A549 (cell line): ENCODE data around the gene ATP6AP1. TPM values are rescaled to one million over a fixed set of nuclear protein-coding genes. Genes with fewer than 3 reads are reported as not detected.

ENCODE experiments used
- ATAC-seq, 2 experiments: fragments of 200-7000 bp in 1 of 2; fragments of >200 bp in 1 of 2; cut with Nextera tagmentation in 1 of 2; cut with Tn5 transposase in 1 of 2; 3 replicates each; pipeline versions ENCODE4 v1.8.0 to v1.9.1; 2018 to 2020; ENCODE audit warnings: mild to moderate bottlenecking in 1 of 2, moderate library complexity in 1 of 2
- CTCF ChIA-PET: fragments of 300-600 bp; sonication (Branson Sonifier 250); formaldehyde crosslinking; extraction: SDS; loops from one replicate; lab custom pipeline; 2021; ENCODE audit warnings: antibody characterized with exemption, inconsistent platforms; lab: Yijun Ruan, JAX
- POLR2A ChIA-PET: fragments of 350-600 bp; formaldehyde crosslinking; extraction: SDS; loops from one replicate; lab custom pipeline; 2021; ENCODE audit warnings: antibody characterized with exemption, inconsistent platforms; lab: Yijun Ruan, JAX
- DNase-seq, 2 experiments: peaks; one replicate each; pipeline versions ENCODE4 v3.0.0 to v3.0.0-alpha.2; 2011 to 2016; ENCODE audit warnings: low read depth in 1 of 2, low spot score in 1 of 2
- FAIRE-seq: peaks from 2 replicates; lab custom pipeline; 2011; peaks lifted over from hg19 to GRCh38; lab: Jason Lieb, UNC
- H3K27ac ChIP-seq, 2 experiments: fragments of >200 bp; sonication (Bioruptor Twin); formaldehyde crosslinking; 3 replicates each; pipeline ENCODE4 v1.5.1; 2016 to 2017
- H3K4me1 ChIP-seq: fragments of >200 bp; sonication (Bioruptor Twin); formaldehyde crosslinking; 3 replicates; pipeline ENCODE4 v1.6.1; 2016
- H3K4me2 ChIP-seq: fragments of >200 bp; sonication (Bioruptor Twin); formaldehyde crosslinking; 3 replicates; pipeline ENCODE4 v1.6.1; 2016
- H3K4me3 ChIP-seq: fragments of >200 bp; sonication (Bioruptor Twin); formaldehyde crosslinking; 3 replicates; pipeline ENCODE4 v1.5.1; 2016
- H3K9me3 ChIP-seq: fragments of >200 bp; sonication (Bioruptor Twin); formaldehyde crosslinking; 3 replicates; pipeline ENCODE4 v1.6.1; 2016
- CEBPB ChIP-seq, 2 experiments: fragments of >200 bp in 1 of 2; sonication (Bioruptor Twin) in 1 of 2; formaldehyde crosslinking in 1 of 2; IDR thresholded peaks; 2 replicates each; pipeline ENCODE4 v1.6.1; 2012 to 2016
- CHD2 ChIP-seq: fragments of 150-350 bp; IDR thresholded peaks from 2 replicates; pipeline ENCODE4 v1.6.1; 2014; ENCODE audit warnings: low read length; ENCODE audit not compliant: partially characterized antibody
- EHMT2 ChIP-seq: fragments of 200-600 bp; sonication (generic); IDR thresholded peaks from 2 replicates; pipeline ENCODE4 v1.6.1; 2016; ENCODE audit warnings: antibody characterized with exemption, low read depth, mild to moderate bottlenecking, moderate library complexity
- ESRRA ChIP-seq: fragments of 150-350 bp; IDR thresholded peaks from 2 replicates; pipeline ENCODE4 v1.6.1; 2014; ENCODE audit warnings: mild to moderate bottlenecking, low read length, borderline replicate concordance
- FOSL2 ChIP-seq, 2 experiments: fragments of 450-650 bp in 1 of 2; fragments of >200 bp in 1 of 2; sonication (Bioruptor Twin) in 1 of 2; formaldehyde crosslinking; IDR thresholded peaks; 2 replicates each; pipeline versions ENCODE4 v1.5.0 to v1.6.1; 2016 to 2020; ENCODE audit warnings: mild to moderate bottlenecking in 1 of 2, moderate library complexity in 1 of 2
- FOXS1 ChIP-seq: fragments of 250-450 bp; sonication (Bioruptor Pico); IDR thresholded peaks from 2 replicates; pipeline ENCODE4 v1.5.0; 2020; ENCODE audit warnings: mild to moderate bottlenecking, moderate library complexity
- HDAC2 ChIP-seq: fragments of 200-600 bp; sonication (generic); IDR thresholded peaks from 2 replicates; pipeline ENCODE4 v1.6.1; 2016
- HOXB13 ChIP-seq: fragments of 250-450 bp; sonication (Bioruptor Pico); IDR thresholded peaks from 2 replicates; pipeline ENCODE4 v1.5.0; 2020; ENCODE audit warnings: low read depth, mild to moderate bottlenecking, moderate library complexity
- JUNB ChIP-seq: fragments of >200 bp; sonication (Bioruptor Twin); formaldehyde crosslinking; IDR thresholded peaks from 2 replicates; pipeline ENCODE4 v1.6.1; 2016
- KDM1A ChIP-seq: fragments of 200-600 bp; sonication (generic); IDR thresholded peaks from 2 replicates; pipeline ENCODE4 v1.6.1; 2016; ENCODE audit warnings: low read depth, mild to moderate bottlenecking
- MYC ChIP-seq: IDR thresholded peaks from 2 replicates; pipeline ENCODE4 v1.6.1; 2012; ENCODE audit warnings: mild to moderate bottlenecking, inconsistent platforms, low read length, improper control_type of control experiment, borderline replicate concordance
- NR3C1 ChIP-seq: fragments of >200 bp; sonication (Bioruptor Twin); formaldehyde crosslinking; IDR thresholded peaks from 3 replicates; pipeline ENCODE4 v1.6.1; 2017
- PHF8 ChIP-seq: fragments of 200-600 bp; sonication (generic); IDR thresholded peaks from 2 replicates; pipeline ENCODE4 v1.6.1; 2016; ENCODE audit warnings: low read depth, mild to moderate bottlenecking, antibody characterized with exemption, moderate library complexity, borderline replicate concordance
- POLR2A ChIP-seq: IDR thresholded peaks from 2 replicates; pipeline ENCODE4 v1.6.1; 2012; ENCODE audit warnings: mild to moderate bottlenecking, low read length
- RARB ChIP-seq: fragments of 250-450 bp; sonication (Bioruptor Pico); IDR thresholded peaks from 2 replicates; pipeline ENCODE4 v1.8.0; 2021; ENCODE audit warnings: mild to moderate bottlenecking, moderate library complexity
- RFX5 ChIP-seq: fragments of 450-650 bp; IDR thresholded peaks from 2 replicates; pipeline ENCODE4 v1.7.1; 2014; ENCODE audit warnings: antibody characterized with exemption, mild to moderate bottlenecking, moderate library complexity
- RNF2 ChIP-seq: fragments of 200-600 bp; sonication (generic); IDR thresholded peaks from 2 replicates; pipeline ENCODE4 v1.6.1; 2016; ENCODE audit warnings: low read depth, mild to moderate bottlenecking, antibody characterized with exemption, moderate library complexity, borderline replicate concordance
- SREBF2 ChIP-seq: fragments of 450-650 bp; IDR thresholded peaks from 2 replicates; pipeline ENCODE4 v1.6.1; 2014; ENCODE audit warnings: mild to moderate bottlenecking, moderate library complexity
- ZSCAN20 ChIP-seq: fragments of 250-450 bp; sonication (Bioruptor Pico); IDR thresholded peaks from 2 replicates; pipeline ENCODE4 v1.8.0; 2022; ENCODE audit warnings: mild to moderate bottlenecking, moderate library complexity
- WGBS: methylation state at CpG from one replicate; pipeline ENCODE4 v1.1.6; 2017; ENCODE audit errors: missing lambda C conversion rate; 5-methylcytosine and 5-hydroxymethylcytosine counted together
- polyA plus RNA-seq, 4 experiments: library from polyadenylated mRNA; depleted of rRNA in 3 of 4; stranded (reverse); fragments of >200 nt; fragmentation: RNase III in 1 of 4; extraction: RNeasy Plus Mini Kit Qiagen cat#74134 plus additional on column Dnase treatment in 1 of 4; gene quantifications; 2 replicates in 3 of 4; 3 replicates in 1 of 4; pipeline ENCODE4 v1.2.3, GENCODE V29; 2011 to 2017
- TF ChIP-seq, protein P1 (sequence below): IDR thresholded peaks from 2 replicates; pipeline ENCODE4 v1.6.1; 2012
- TF ChIP-seq, protein P2 (sequence below): IDR thresholded peaks from 2 replicates; pipeline ENCODE4 v1.6.1; 2012
- TF ChIP-seq, protein P3 (sequence below): fragments of >200 bp; sonication (Bioruptor Twin); formaldehyde crosslinking; IDR thresholded peaks from 3 replicates; pipeline ENCODE4 v1.6.1; 2016
- TF ChIP-seq, protein P4 (sequence below): fragments of >200 bp; sonication (Bioruptor Twin); formaldehyde crosslinking; IDR thresholded peaks from 3 replicates; pipeline ENCODE4 v1.5.1; 2016
- TF ChIP-seq, protein P5 (sequence below): fragments of 200-600 bp; sonication (generic); IDR thresholded peaks from 2 replicates; pipeline ENCODE4 v1.6.1; 2016; ENCODE audit warnings: antibody characterized with exemption, mild to moderate bottlenecking, moderate library complexity
- TF ChIP-seq, protein P6 (sequence below): fragments of >200 bp; sonication (Bioruptor Twin); formaldehyde crosslinking; IDR thresholded peaks from 2 replicates; pipeline ENCODE4 v1.6.1; 2016
- TF ChIP-seq, protein P7 (sequence below): fragments of 450-650 bp; IDR thresholded peaks from 2 replicates; pipeline ENCODE4 v1.6.1; 2014; ENCODE audit warnings: antibody characterized with exemption

Gene ATP6AP1
- polyA plus RNA-seq, 2 of the 4 experiments (the other 2 are of a cell fraction): 62.6 to 81.7 TPM

DNA sequence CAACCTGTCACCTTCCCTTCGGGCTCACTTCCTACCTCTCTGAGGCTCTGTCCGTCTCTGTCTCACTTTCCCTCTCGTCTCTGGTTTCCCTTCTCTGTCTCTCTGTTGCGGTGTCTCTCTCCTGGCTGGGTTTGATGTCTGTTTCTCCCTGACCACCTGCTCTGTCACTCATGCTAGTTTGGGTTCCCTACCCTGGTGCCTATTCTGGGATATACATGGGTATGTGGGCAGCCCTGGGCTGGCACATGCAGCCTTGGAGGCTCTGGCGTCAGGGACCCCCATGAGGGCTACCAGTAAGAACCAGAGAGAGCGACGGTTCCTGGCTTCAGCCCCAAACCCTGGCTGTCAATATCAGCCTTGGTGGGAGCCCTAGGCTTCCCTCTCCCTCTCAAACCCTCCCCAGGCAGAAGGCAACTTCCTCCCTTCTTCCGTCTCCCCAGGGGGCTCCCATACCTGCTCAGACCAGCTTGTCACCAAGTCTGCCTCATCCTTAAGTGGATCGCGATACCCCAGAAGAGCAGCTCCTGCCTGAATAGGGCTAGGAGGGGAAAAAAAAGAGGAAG lies 19.7 kb upstream of the ATP6AP1 start:
- Histone ChIP-seq H3K4me2 (peak overlapping the region; percentile 93), H3K9me3 (no peaks in the 10 kb centered on the region), H3K4me1 (peaks cover 28% of the 10 kb centered on the region), H3K4me3 (peak overlapping the region; percentile 47), H3K27ac (peak overlapping the region; percentile 84 to 100)
- POLR2A ChIA-PET: interaction anchor here (1.3 to 3.3 kb wide), 2 partner anchors 9 to 10 kb away, joined by 6 to 19 read pairs; partner anchors contain the start of gene RPL10
- no peak for TF ChIP-seq CEBPB (IDR thresholded peaks at IDR 0.05)
- peak; percentile 29; the same call in 1 of the 2 replicates for TF ChIP-seq PHF8
- DNase-seq (no peak), ATAC-seq (peak; percentile 1 to 6; a peak in 4 of 6 replicates), FAIRE-seq (no peak)
- 56% methylated on average over 6 of the region's 10 CpGs for WGBS
- CTCF ChIA-PET: interaction anchor here (0.9 to 3.3 kb wide), 3 partner anchors 9 to 35 kb away, joined by 3 to 21 read pairs (median 14); partner anchors contain the start of genes FLNA and RPL10

DNA sequence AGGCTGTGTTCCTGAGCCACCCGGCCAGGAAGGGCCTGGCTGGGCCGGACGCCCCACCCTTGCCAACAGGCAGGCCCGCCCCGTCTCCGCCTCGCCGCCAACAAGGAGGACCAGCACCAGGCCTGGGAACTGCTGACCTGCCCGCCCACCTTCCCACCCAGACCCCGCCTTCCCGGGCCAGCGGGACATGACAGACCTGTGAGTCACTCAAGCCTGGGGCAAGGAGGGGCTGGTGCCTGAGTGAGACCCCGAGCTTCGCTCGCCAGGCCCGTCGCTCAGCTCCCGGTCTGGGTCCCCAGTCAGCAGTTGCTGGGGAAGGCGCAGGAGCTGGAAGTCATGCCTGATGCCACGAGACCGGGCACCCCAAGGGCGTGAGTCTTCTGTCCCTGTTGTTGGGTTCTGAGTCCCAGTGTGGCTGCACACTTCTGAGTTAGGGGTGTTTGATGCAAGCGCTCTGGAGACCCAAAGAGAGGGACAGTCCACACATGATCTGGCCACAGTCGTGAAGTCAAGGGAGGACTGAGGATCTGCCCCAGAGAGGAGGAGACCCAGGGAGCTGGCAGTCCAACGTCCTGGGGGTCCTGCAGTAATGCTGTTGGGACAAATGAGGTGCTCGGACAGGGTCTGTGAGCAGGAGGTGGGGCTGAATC lies 19.1 kb upstream of the ATP6AP1 start, which contains the start of gene DNASE1L1:
Gene DNASE1L1 (minus strand): TSS at position 33 of the 650 bp plus-strand sequence. CDS start 3,686 bp downstream, outside the sequence.
- Histone ChIP-seq H3K4me1 (peaks cover 28% of the 10 kb centered on the region), H3K27ac (peak within 1 kb of the TSS; percentile 84 to 100), H3K9me3 (no peaks in the 10 kb centered on the region), H3K4me2 (peak within 1 kb of the TSS; percentile 93), H3K4me3 (peak within 1 kb of the TSS; percentile 47)
- ChIA-PET CTCF (interaction anchor here (0.9 to 3.3 kb wide), 3 partner anchors 10 to 36 kb away, joined by 3 to 21 read pairs (median 14); partner anchors contain the start of genes FLNA and RPL10), POLR2A (interaction anchor here (1.0 to 3.3 kb wide), 3 partner anchors 9 to 81 kb away, joined by 3 to 19 read pairs (median 6); partner anchors contain the start of gene RPL10)
- DNase-seq (peak; percentile 62 to 91), FAIRE-seq (peak; percentile 68), ATAC-seq (peak; percentile 85 to 90)
- 9% methylated on average over 7 of the region's 26 CpGs for WGBS
- TF ChIP-seq FOXS1 (no peak), HDAC2 (no peak), NR3C1 (no peak), EHMT2 (no peak), MYC (no peak), JUNB (no peak), FOSL2 (IDR thresholded peaks at IDR 0.05) (no peak), FOSL2 (CRISPR knock-in tag; IDR thresholded peaks at IDR 0.05) (peak; percentile 86), CHD2 (no peak), POLR2A (no peak), RARB (no peak), CEBPB (IDR thresholded peaks at IDR 0.05) (no peak), HOXB13 (CRISPR knock-in tag) (no peak), ESRRA (no peak), KDM1A (no peak), RFX5 (peak; percentile 96), RNF2 (no peak), ZSCAN20 (CRISPR knock-in tag) (no peak), PHF8 (no peak), SREBF2 (no peak)
- TF ChIP-seq, protein P1, sequence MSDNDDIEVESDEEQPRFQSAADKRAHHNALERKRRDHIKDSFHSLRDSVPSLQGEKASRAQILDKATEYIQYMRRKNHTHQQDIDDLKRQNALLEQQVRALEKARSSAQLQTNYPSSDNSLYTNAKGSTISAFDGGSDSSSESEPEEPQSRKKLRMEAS: peak; percentile 39; the same call in 1 of the 2 replicates
- TF ChIP-seq, protein P2, sequence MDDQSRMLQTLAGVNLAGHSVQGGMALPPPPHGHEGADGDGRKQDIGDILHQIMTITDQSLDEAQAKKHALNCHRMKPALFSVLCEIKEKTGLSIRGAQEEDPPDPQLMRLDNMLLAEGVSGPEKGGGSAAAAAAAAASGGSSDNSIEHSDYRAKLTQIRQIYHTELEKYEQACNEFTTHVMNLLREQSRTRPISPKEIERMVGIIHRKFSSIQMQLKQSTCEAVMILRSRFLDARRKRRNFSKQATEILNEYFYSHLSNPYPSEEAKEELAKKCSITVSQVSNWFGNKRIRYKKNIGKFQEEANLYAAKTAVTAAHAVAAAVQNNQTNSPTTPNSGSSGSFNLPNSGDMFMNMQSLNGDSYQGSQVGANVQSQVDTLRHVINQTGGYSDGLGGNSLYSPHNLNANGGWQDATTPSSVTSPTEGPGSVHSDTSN: 0 out of 2 replicates have a peak, but pooled peaks have one; percentile 21
- TF ChIP-seq, protein P3, sequence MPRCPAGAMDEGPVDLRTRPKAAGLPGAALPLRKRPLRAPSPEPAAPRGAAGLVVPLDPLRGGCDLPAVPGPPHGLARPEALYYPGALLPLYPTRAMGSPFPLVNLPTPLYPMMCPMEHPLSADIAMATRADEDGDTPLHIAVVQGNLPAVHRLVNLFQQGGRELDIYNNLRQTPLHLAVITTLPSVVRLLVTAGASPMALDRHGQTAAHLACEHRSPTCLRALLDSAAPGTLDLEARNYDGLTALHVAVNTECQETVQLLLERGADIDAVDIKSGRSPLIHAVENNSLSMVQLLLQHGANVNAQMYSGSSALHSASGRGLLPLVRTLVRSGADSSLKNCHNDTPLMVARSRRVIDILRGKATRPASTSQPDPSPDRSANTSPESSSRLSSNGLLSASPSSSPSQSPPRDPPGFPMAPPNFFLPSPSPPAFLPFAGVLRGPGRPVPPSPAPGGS: no peak
- TF ChIP-seq, protein P4, sequence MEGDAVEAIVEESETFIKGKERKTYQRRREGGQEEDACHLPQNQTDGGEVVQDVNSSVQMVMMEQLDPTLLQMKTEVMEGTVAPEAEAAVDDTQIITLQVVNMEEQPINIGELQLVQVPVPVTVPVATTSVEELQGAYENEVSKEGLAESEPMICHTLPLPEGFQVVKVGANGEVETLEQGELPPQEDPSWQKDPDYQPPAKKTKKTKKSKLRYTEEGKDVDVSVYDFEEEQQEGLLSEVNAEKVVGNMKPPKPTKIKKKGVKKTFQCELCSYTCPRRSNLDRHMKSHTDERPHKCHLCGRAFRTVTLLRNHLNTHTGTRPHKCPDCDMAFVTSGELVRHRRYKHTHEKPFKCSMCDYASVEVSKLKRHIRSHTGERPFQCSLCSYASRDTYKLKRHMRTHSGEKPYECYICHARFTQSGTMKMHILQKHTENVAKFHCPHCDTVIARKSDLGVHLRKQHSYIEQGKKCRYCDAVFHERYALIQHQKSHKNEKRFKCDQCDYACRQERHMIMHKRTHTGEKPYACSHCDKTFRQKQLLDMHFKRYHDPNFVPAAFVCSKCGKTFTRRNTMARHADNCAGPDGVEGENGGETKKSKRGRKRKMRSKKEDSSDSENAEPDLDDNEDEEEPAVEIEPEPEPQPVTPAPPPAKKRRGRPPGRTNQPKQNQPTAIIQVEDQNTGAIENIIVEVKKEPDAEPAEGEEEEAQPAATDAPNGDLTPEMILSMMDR: no peak
- TF ChIP-seq, protein P5, sequence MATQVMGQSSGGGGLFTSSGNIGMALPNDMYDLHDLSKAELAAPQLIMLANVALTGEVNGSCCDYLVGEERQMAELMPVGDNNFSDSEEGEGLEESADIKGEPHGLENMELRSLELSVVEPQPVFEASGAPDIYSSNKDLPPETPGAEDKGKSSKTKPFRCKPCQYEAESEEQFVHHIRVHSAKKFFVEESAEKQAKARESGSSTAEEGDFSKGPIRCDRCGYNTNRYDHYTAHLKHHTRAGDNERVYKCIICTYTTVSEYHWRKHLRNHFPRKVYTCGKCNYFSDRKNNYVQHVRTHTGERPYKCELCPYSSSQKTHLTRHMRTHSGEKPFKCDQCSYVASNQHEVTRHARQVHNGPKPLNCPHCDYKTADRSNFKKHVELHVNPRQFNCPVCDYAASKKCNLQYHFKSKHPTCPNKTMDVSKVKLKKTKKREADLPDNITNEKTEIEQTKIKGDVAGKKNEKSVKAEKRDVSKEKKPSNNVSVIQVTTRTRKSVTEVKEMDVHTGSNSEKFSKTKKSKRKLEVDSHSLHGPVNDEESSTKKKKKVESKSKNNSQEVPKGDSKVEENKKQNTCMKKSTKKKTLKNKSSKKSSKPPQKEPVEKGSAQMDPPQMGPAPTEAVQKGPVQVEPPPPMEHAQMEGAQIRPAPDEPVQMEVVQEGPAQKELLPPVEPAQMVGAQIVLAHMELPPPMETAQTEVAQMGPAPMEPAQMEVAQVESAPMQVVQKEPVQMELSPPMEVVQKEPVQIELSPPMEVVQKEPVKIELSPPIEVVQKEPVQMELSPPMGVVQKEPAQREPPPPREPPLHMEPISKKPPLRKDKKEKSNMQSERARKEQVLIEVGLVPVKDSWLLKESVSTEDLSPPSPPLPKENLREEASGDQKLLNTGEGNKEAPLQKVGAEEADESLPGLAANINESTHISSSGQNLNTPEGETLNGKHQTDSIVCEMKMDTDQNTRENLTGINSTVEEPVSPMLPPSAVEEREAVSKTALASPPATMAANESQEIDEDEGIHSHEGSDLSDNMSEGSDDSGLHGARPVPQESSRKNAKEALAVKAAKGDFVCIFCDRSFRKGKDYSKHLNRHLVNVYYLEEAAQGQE: no peak
- TF ChIP-seq, protein P6, sequence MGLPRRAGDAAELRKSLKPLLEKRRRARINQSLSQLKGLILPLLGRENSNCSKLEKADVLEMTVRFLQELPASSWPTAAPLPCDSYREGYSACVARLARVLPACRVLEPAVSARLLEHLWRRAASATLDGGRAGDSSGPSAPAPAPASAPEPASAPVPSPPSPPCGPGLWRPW: no peak
- TF ChIP-seq, protein P7, sequence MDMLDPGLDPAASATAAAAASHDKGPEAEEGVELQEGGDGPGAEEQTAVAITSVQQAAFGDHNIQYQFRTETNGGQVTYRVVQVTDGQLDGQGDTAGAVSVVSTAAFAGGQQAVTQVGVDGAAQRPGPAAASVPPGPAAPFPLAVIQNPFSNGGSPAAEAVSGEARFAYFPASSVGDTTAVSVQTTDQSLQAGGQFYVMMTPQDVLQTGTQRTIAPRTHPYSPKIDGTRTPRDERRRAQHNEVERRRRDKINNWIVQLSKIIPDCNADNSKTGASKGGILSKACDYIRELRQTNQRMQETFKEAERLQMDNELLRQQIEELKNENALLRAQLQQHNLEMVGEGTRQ: no peak
